A673 (cell line): ENCODE measurements around the gene SIK3. TPM values are rescaled to one million over a fixed set of nuclear protein-coding genes. Genes with fewer than 3 reads are reported as not detected.

ENCODE experiments used
- BruUV-seq: library from RNA; stranded (reverse); fragments of 400-500 nt; replicated peaks from 2 replicates; lab custom pipeline; 2021; lab: Mats Ljungman, UMichigan
- CTCF ChIA-PET: fragments of 300-600 bp; sonication (Branson Sonifier 250); formaldehyde crosslinking; loops from one replicate; lab custom pipeline; 2022; ENCODE audit warnings: antibody characterized with exemption; lab: Charles Lee
- POLR2A ChIA-PET: fragments of 300-600 bp; sonication (Branson Sonifier 250); formaldehyde crosslinking; loops from one replicate; lab custom pipeline; 2022; ENCODE audit warnings: antibody characterized with exemption; ENCODE audit not compliant: low non-redundant PET; lab: Charles Lee
- DNase-seq: peaks from one replicate; pipeline ENCODE4 v3.0.0-alpha.2; 2015; ENCODE audit warnings: low spot score
- H3K27ac ChIP-seq: fragments of 200-600 bp; sonication (generic); 2 replicates; pipeline ENCODE4 v1.5.1; 2016; ENCODE audit warnings: mixed run types, low read depth, mild to moderate bottlenecking, mixed read lengths, antibody characterized with exemption, low read length; ENCODE audit not compliant: poor library complexity, severe bottlenecking
- H3K27me3 ChIP-seq: fragments of 200-600 bp; sonication (generic); replicated peaks from 2 replicates; pipeline ENCODE4 v1.6.1; 2017; ENCODE audit warnings: mixed run types, low read depth, mild to moderate bottlenecking, mixed read lengths, antibody characterized with exemption, low read length; ENCODE audit not compliant: insufficient read depth, poor library complexity
- H3K36me3 ChIP-seq: fragments of 200-600 bp; sonication (generic); 2 replicates; pipeline ENCODE4 v1.6.1; 2016; ENCODE audit warnings: mixed run types, mild to moderate bottlenecking, mixed read lengths, antibody characterized with exemption, low read length; ENCODE audit not compliant: insufficient read depth, poor library complexity, severe bottlenecking
- H3K4me1 ChIP-seq: fragments of 200-600 bp; sonication (generic); 2 replicates; pipeline ENCODE4 v1.6.1; 2017; ENCODE audit warnings: mixed run types, mild to moderate bottlenecking, mixed read lengths, antibody characterized with exemption, low read length; ENCODE audit not compliant: insufficient read depth, poor library complexity, severe bottlenecking
- H3K4me3 ChIP-seq: fragments of 200-600 bp; sonication (generic); 2 replicates; pipeline ENCODE4 v1.5.1; 2016; ENCODE audit warnings: low read depth, mixed run types, mild to moderate bottlenecking, mixed read lengths, low read length; ENCODE audit not compliant: poor library complexity, severe bottlenecking
- H3K9me3 ChIP-seq: fragments of 200-600 bp; sonication (generic); 2 replicates; pipeline ENCODE4 v1.6.1; 2016; ENCODE audit warnings: mixed run types, low read depth, mild to moderate bottlenecking, mixed read lengths, antibody characterized with exemption, low read length; ENCODE audit not compliant: poor library complexity, severe bottlenecking
- EZH2 ChIP-seq: fragments of 200-600 bp; sonication (generic); IDR thresholded peaks from 2 replicates; pipeline ENCODE4 v1.6.1; 2017; ENCODE audit warnings: borderline replicate concordance, low read depth, mild to moderate bottlenecking, mixed read lengths, antibody characterized with exemption, low read length; ENCODE audit not compliant: poor library complexity, severe bottlenecking
- intact Hi-C: fragments of 100-400 bp; cut with micrococcal nuclease; formaldehyde crosslinking; loops from one replicate; pipeline ENCODE4 v1.10.0; 2022; ENCODE audit not compliant: unreplicated experiment
- total RNA-seq: library from RNA; stranded (reverse); gene quantifications from 2 replicates; pipeline ENCODE4 v1.2.3, GENCODE V29; 2021
- TF ChIP-seq, protein P1 (sequence below): fragments of 300-800, 200-600 bp; sonication (generic); conservative IDR thresholded peaks from 2 replicates; pipeline ENCODE4 v1.5.1; 2017; ENCODE audit warnings: low read depth, mild to moderate bottlenecking, antibody characterized with exemption, low read length, moderate library complexity, mixed read lengths

SIK3 gene
- total RNA-seq, 1 experiment from 2014 or later: 81.7 TPM

DNA sequence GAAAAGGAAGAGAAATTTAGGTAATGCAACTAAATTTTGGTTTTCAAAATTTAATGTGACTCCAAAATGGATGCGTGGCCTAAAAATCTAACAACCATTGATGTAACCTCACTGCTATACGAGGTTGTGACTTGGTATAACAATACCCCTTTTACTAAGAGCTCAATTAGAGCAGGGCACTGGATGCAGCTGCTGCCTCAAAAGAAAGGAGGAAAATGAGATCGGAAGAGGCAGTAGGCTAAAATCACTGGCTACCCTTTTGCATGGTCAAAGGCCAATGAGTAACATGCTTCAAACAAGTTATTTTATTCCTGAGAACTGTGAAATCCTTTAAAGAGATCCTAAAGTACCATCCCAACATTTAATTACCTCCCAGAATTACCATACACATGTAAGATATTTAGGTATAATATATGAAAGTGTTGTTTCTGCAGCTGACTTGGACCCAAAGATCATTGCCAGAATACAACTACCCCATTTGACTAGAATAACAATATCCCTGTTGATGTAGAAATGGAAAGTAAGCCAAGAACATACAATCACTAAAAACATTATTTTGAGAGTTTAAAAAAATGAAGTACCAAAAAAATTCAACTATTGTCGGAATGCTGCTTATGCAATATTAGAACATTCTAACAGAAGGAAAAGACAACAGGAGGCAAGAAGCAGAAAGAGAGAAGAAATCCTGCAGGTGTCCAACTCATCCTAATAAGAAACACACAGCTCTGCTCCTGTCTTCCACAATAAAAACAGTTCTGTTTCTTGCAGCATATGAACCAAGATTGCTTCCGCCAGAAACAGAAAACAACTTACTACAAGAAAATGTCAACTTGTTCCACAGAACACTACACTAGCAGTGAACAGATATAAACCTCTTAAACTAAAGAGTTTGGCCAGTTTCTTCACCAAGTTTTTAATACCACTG, 15.0 kb downstream of the SIK3 start:
- TF ChIP-seq EZH2: no peak
- TF ChIP-seq, protein P1, sequence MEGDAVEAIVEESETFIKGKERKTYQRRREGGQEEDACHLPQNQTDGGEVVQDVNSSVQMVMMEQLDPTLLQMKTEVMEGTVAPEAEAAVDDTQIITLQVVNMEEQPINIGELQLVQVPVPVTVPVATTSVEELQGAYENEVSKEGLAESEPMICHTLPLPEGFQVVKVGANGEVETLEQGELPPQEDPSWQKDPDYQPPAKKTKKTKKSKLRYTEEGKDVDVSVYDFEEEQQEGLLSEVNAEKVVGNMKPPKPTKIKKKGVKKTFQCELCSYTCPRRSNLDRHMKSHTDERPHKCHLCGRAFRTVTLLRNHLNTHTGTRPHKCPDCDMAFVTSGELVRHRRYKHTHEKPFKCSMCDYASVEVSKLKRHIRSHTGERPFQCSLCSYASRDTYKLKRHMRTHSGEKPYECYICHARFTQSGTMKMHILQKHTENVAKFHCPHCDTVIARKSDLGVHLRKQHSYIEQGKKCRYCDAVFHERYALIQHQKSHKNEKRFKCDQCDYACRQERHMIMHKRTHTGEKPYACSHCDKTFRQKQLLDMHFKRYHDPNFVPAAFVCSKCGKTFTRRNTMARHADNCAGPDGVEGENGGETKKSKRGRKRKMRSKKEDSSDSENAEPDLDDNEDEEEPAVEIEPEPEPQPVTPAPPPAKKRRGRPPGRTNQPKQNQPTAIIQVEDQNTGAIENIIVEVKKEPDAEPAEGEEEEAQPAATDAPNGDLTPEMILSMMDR: no peak

GRCh38 chr11:117081908-117082307, 16.3 kb downstream of the SIK3 start:
- Histone ChIP-seq H3K4me1 (peaks cover 40% of the 10 kb centered on the region), H3K27me3 (no peaks in the 10 kb centered on the region), H3K9me3 (no peaks in the 10 kb centered on the region), H3K27ac (no peak overlapping the region), H3K4me3 (no peak overlapping the region), H3K36me3 (no peaks in the 10 kb centered on the region)
- intact Hi-C loops: no loop called here
- BruUV-seq: no TSS peak
- TF ChIP-seq EZH2: no peak
- TF ChIP-seq, protein P1: no peak; the same call in 1 of the 2 replicates
- ChIA-PET CTCF (no interaction called here), POLR2A (no interaction called here)
- no peak for DNase-seq

More for the DNA sequence above, 15.0 kb downstream of the SIK3 start:
- Histone ChIP-seq H3K4me1 (peaks cover 26% of the 10 kb centered on the region), H3K4me3 (no peak overlapping the region), H3K36me3 (no peaks in the 10 kb centered on the region), H3K27me3 (no peaks in the 10 kb centered on the region), H3K9me3 (no peaks in the 10 kb centered on the region), H3K27ac (no peak overlapping the region)
- intact Hi-C loops: no loop called here
- no TSS peak for BruUV-seq
- CTCF ChIA-PET: no interaction called here
- POLR2A ChIA-PET: no interaction called here
- DNase-seq: no peak

- intact Hi-C loops: no loop called here
- no peak overlapping the region for H3K4me3 ChIP-seq
- ChIA-PET POLR2A (no interaction called here), CTCF (no interaction called here)
- no peak overlapping the region for H3K27ac ChIP-seq
- H3K27me3 ChIP-seq: no peaks in the 10 kb centered on the region
- no peaks in the 10 kb centered on the region for H3K9me3 ChIP-seq
- no peak for DNase-seq
- peaks cover 42% of the 10 kb centered on the region for H3K4me1 ChIP-seq
- TF ChIP-seq, protein P1: no peak
- TF ChIP-seq EZH2: no peak
- no peaks in the 10 kb centered on the region for H3K36me3 ChIP-seq
- no TSS peak for BruUV-seq
Observed at GRCh38 chr11:117080370-117080769, 17.9 kb downstream of the SIK3 start.
